Measurements from ENCODE around the gene ZNF384. TPM values are rescaled to one million over a fixed set of nuclear protein-coding genes. Genes with fewer than 3 reads are reported as not detected.

ZNF384 gene
- total RNA-seq, 2 experiments from 2014 or later, result 69.5 to 78.1 TPM

DNA sequence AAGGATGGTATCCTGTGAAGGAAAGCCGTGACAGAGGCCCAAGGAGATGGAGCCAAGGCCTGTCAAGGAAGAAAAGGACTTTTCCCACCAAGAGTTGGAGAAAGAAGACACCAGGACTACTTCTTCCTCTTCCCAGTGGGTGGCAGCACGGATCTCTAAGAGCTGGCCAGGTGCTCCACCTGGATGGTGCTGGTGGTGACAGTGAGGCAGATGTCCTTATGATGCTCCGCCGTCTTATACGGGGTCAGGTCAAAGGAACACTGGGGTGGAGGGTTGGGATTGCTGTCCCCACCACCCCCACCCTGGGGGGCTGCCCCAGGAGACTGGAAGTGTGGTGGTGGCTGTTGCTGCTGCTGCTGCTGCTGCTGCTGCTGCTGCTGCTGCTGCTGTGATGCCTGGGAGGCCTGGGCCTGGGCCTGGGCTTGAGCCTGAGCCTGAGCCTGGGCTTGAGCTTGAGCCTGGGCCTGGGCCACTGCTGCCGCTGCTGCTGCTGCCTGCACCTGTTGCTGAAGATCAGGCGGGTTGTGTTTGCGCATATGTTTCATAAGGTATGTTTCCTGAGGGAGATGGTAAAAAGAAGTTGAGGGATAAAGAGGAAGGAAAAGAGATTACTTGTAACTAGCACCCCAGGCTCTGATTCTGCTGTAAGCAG lies 21.5 kb downstream of the ZNF384 start:
- POLR2A ChIA-PET, result interaction anchor here (1.0 to 1.9 kb wide), 3 partner anchors 8 to 18 kb away, joined by 3 to 5 read pairs (median 3); no protein-coding TSS in a partner anchor
- Mint-ChIP-seq H3K4me1 (peaks cover 18% of the 10 kb centered on the region), H3K9me3 (peaks cover 2% of the 10 kb centered on the region), H3K36me3 (ENCODE audit: low read depth) (peaks cover 68% of the 10 kb centered on the region), H3K4me3 (no peak overlapping the region), H3K27ac (no peak overlapping the region), H3K27me3 (no peaks in the 10 kb centered on the region)
- no peak for DNase-seq
- CTCF ChIA-PET, result interaction anchor here (0.6 to 1.5 kb wide), 2 partner anchors 85 to 497 kb away, joined by 3 to 4 read pairs; partner anchors contain the start of gene MLF2

DNA sequence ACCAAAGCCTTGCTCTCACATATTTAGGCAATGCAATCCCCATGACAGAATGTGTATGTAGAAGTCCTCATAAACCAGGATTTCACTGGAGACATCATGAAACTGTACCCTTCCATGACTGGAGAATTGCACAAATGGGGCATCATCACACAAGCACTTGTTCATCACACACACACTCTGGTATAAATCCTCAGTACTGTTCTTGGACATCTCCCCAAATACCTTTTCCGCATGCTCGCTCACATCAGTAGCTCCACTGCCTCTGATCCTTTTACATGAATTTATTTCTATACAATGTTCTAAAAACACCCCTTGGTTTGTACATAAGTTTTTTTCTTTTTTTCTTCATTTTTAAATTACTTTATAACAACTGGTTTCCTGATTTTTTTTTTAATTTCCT lies 23.0 kb downstream of the ZNF384 start:
- CTCF ChIA-PET, result interaction anchor here (1.5 kb wide), 1 partner anchor 8 kb away, joined by 3 read pairs; no protein-coding TSS in a partner anchor
- Mint-ChIP-seq H3K27ac (no peak overlapping the region), H3K36me3 (ENCODE audit: low read depth) (peaks cover 53% of the 10 kb centered on the region), H3K4me3 (no peak overlapping the region), H3K4me1 (peaks cover 26% of the 10 kb centered on the region), H3K9me3 (peaks cover 2% of the 10 kb centered on the region), H3K27me3 (no peaks in the 10 kb centered on the region)
- no peak for DNase-seq
- POLR2A ChIA-PET, result interaction anchor here (0.9 to 1.9 kb wide), 2 partner anchors 20 to 23 kb away, joined by 3 to 5 read pairs; partner anchors contain the start of gene ZNF384

DNA sequence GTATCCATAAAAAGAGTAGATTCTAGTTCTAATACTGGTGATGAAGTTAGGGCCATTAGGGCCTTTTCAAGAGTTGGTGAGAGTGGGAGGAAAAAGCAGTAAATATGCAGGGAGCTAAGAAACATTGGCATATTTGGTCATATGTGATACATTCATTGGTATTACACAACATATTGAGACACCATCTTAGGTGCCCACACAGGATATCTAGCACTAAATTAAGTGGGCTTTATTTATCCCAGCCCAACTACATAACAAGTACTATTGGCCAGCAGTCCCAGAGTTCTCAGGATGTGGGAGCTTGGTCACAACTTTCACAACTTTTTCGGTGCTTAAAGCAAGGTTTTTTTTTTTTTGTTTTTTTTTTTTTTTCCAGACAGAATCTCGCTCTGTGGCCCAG lies 24.3 kb downstream of the ZNF384 start:
- Mint-ChIP-seq H3K9me3 (peaks cover 2% of the 10 kb centered on the region), H3K27ac (no peak overlapping the region), H3K27me3 (no peaks in the 10 kb centered on the region), H3K4me3 (no peak overlapping the region), H3K4me1 (peaks cover 29% of the 10 kb centered on the region), H3K36me3 (ENCODE audit: low read depth) (peaks cover 43% of the 10 kb centered on the region)
- POLR2A ChIA-PET, result interaction anchor here (0.6 to 3.1 kb wide), 7 partner anchors 9 to 125 kb away, joined by 3 to 36 read pairs (median 3); partner anchors contain the start of genes COPS7A, NOP2 and ZNF384
- CTCF ChIA-PET, result interaction anchor here (0.6 to 2.2 kb wide), 5 partner anchors 10 to 59 kb away, joined by 3 to 12 read pairs (median 4); partner anchors contain the start of gene COPS7A
- DNase-seq, result no peak

- H3K9me3 Mint-ChIP-seq, result peaks cover 2% of the 10 kb centered on the region
- POLR2A ChIA-PET, result interaction anchor here (1.0 to 3.1 kb wide), 5 partner anchors 26 to 95 kb away, joined by 5 to 36 read pairs (median 7); partner anchors contain the start of genes COPS7A, NOP2 and ZNF384
- H3K27me3 Mint-ChIP-seq, result no peaks in the 10 kb centered on the region
- H3K27ac Mint-ChIP-seq, result peak within 1 kb of the TSS; percentile 86
- peak within 1 kb of the TSS; percentile 96 for H3K4me3 Mint-ChIP-seq
- peak; percentile 98 for DNase-seq
- peaks cover 30% of the 10 kb centered on the region for H3K4me1 Mint-ChIP-seq
- peaks cover 33% of the 10 kb centered on the region for H3K36me3 Mint-ChIP-seq (ENCODE audit: low read depth)
- CTCF ChIA-PET, result interaction anchor here (0.7 to 2.2 kb wide), 4 partner anchors 21 to 61 kb away, joined by 4 to 12 read pairs (median 6); partner anchors contain the start of genes COPS7A and ZNF384
Observed at GRCh38 chr12:6662906-6663742, 26.1 kb downstream of the ZNF384 start, which contains the start of gene ING4. Gene ING4 (minus strand): TSS chr12:6663119. CDS start chr12:6663101, 18 bp downstream.

- no peak for DNase-seq
- peak overlapping the region; percentile 86 for H3K27ac Mint-ChIP-seq
- peak overlapping the region; percentile 96 for H3K4me3 Mint-ChIP-seq
- CTCF ChIA-PET, result interaction anchor here (1.5 kb wide), 1 partner anchor 42 kb away, joined by 6 read pairs; no protein-coding TSS in a partner anchor
- H3K4me1 Mint-ChIP-seq, result peaks cover 30% of the 10 kb centered on the region
- H3K27me3 Mint-ChIP-seq, result no peaks in the 10 kb centered on the region
- peaks cover 29% of the 10 kb centered on the region for H3K36me3 Mint-ChIP-seq (ENCODE audit: low read depth)
- POLR2A ChIA-PET, result no interaction called here
- peaks cover 2% of the 10 kb centered on the region for H3K9me3 Mint-ChIP-seq
Observed at GRCh38 chr12:6662602-6662905, 26.6 kb downstream of the ZNF384 start.

DNA sequence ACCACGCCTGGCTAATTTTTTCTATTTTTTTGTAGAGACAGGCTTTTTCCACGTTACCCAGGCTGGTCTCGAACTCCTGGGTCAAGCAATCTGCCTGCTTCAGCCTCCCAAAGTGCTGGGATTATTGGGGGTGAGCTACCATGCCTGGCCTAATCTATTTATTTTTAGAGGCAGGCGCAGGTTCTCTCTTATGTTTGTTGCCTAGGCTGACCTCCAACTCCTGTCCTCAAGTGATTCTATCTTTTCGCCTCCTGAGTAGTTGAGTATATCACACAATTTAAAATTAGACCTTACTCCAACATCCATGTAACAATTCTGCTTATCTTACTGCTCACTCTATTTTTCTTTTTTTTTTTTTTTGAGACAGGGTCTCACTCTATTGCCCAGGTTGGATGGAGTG lies 35.2 kb downstream of the ZNF384 start:
- Mint-ChIP-seq H3K27me3 (no peaks in the 10 kb centered on the region), H3K36me3 (ENCODE audit: low read depth) (peaks cover 36% of the 10 kb centered on the region), H3K4me1 (no peaks in the 10 kb centered on the region), H3K27ac (no peak overlapping the region), H3K4me3 (no peak overlapping the region), H3K9me3 (no peaks in the 10 kb centered on the region)
- no peak for DNase-seq
- ChIA-PET CTCF (no interaction called here), POLR2A (no interaction called here)

- POLR2A ChIA-PET, result no interaction called here
- Mint-ChIP-seq H3K9me3 (no peaks in the 10 kb centered on the region), H3K36me3 (ENCODE audit: low read depth) (peaks cover 33% of the 10 kb centered on the region), H3K27me3 (no peaks in the 10 kb centered on the region), H3K4me3 (no peak overlapping the region), H3K4me1 (no peaks in the 10 kb centered on the region), H3K27ac (no peak overlapping the region)
- CTCF ChIA-PET, result no interaction called here
- DNase-seq, result no peak
Observed at GRCh38 chr12:6653342-6653741, 35.8 kb downstream of the ZNF384 start.

DNA sequence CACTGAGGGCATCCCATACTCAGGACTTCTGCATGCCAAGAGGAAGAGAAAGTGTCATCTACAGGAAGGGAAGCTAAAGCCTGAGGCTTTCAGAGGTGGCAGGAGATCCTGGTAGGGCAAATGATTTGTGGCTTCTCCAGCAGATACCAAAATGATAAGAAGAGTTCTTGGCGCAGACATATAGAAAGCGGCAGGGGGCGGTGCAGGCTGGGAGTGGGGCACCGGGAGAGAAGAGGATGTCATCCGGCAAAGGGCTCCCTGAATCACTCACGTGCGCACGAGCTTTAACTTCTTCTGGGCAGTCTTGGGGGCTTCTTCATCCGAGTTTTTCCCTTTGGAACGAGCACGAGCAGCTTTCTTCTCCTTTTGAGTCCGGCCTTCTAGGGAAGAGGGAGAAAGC lies 36.8 kb downstream of the ZNF384 start:
- peak overlapping the region; percentile 7 for H3K27ac Mint-ChIP-seq
- ChIA-PET POLR2A (no interaction called here), CTCF (interaction anchor here (0.6 to 0.7 kb wide), 2 partner anchors 32 to 36 kb away, joined by 4 read pairs; no protein-coding TSS in a partner anchor)
- H3K9me3 Mint-ChIP-seq, result no peaks in the 10 kb centered on the region
- H3K36me3 Mint-ChIP-seq (ENCODE audit: low read depth), result peaks cover 35% of the 10 kb centered on the region
- DNase-seq, result no peak
- no peak overlapping the region for H3K4me3 Mint-ChIP-seq
- H3K27me3 Mint-ChIP-seq, result no peaks in the 10 kb centered on the region
- no peaks in the 10 kb centered on the region for H3K4me1 Mint-ChIP-seq

DNA sequence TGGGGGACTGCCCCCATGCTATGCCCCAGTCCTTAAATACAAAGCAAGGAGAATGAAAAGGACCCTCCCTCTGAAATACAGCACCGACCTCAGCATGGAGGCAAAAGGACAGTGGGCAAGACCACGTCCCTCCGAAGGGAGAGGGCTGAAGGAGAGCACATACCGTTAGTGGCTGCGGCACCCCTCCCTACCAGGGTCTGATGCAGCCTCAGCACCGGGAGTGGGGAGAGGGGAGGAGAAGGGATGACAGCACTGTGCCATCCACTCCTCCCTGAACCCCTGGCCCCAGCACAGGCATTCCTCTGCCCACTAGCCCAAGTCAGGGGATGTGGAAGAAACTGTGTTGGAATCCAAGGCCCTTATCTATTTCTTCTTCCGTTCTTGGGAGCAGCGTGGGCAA lies 38.3 kb downstream of the ZNF384 start:
- H3K27me3 Mint-ChIP-seq, result peaks cover 2% of the 10 kb centered on the region
- CTCF ChIA-PET, result no interaction called here

DNA sequence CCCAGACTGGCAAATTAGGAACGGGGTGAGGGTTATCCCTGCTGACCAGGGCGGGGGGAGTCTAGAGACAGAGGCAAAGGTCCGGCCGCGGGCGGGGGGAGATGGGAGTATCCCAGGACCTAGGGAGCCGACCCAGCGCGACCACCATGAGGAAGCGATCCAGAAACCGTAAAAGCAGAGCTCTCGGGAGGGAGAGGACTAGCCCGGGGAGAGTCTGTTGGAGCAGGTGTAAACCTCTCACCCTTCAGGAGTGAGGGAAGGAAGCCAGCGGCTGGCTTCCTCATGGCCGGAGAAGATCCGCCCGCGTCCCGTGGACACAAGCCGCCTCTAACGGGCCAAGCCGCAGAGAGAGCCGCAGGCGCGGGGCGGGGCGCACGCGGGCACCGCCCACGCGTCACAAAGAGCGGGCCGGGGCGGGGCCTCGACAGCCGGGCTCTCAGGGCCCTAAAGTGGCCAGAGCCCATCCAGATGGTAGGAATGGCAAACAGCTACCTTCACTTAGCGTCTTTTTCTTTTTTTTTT lies 42.0 kb downstream of the ZNF384 start, which contains the start of gene ACRBP:
TSS of gene ACRBP (minus strand) at position 350 of the 522 bp plus-strand sequence. CDS start at position 284, 66 bp downstream.
- CTCF ChIA-PET, result interaction anchor here (0.6 to 1.9 kb wide), 2 partner anchors 37 to 1351 kb away, joined by 3 to 4 read pairs; no protein-coding TSS in a partner anchor
- Mint-ChIP-seq H3K4me1 (peaks cover 12% of the 10 kb centered on the region), H3K9me3 (peaks cover 25% of the 10 kb centered on the region), H3K36me3 (ENCODE audit: low read depth) (peaks cover 39% of the 10 kb centered on the region), H3K4me3 (peak within 1 kb of the TSS; percentile 47), H3K27me3 (peaks cover 9% of the 10 kb centered on the region), H3K27ac (no peak within 1 kb of the TSS)
- POLR2A ChIA-PET, result interaction anchor here (1.0 kb wide), 1 partner anchor 14 kb away, joined by 3 read pairs; no protein-coding TSS in a partner anchor
- DNase-seq, result peak; percentile 43

More for the DNA sequence above, 38.3 kb downstream of the ZNF384 start:
- no peak for DNase-seq
- Mint-ChIP-seq H3K9me3 (no peaks in the 10 kb centered on the region), H3K4me3 (no peak overlapping the region), H3K4me1 (peaks cover 9% of the 10 kb centered on the region), H3K27ac (no peak overlapping the region), H3K36me3 (ENCODE audit: low read depth) (peaks cover 41% of the 10 kb centered on the region)
- POLR2A ChIA-PET, result no interaction called here

GRCh38 chr12:6646276-6647082 lies 42.7 kb downstream of the ZNF384 start:
- H3K27me3 Mint-ChIP-seq, result peaks cover 15% of the 10 kb centered on the region
- CTCF ChIA-PET, result interaction anchor here (1.9 kb wide), 1 partner anchor 38 kb away, joined by 4 read pairs; no protein-coding TSS in a partner anchor

GRCh38 chr12:6644903-6645302 lies 44.3 kb downstream of the ZNF384 start:
- Mint-ChIP-seq H3K4me1 (peaks cover 12% of the 10 kb centered on the region), H3K9me3 (peaks cover 29% of the 10 kb centered on the region), H3K27ac (no peak overlapping the region), H3K27me3 (peaks cover 18% of the 10 kb centered on the region), H3K4me3 (no peak overlapping the region), H3K36me3 (ENCODE audit: low read depth) (peaks cover 30% of the 10 kb centered on the region)
- POLR2A ChIA-PET, result interaction anchor here (2.2 kb wide), 1 partner anchor 13 kb away, joined by 8 read pairs; no protein-coding TSS in a partner anchor
- DNase-seq, result no peak
- CTCF ChIA-PET, result interaction anchor here (0.5 to 0.9 kb wide), 2 partner anchors 39 to 168 kb away, joined by 3 to 4 read pairs; no protein-coding TSS in a partner anchor

More at GRCh38 chr12:6646276-6647082, 42.7 kb downstream of the ZNF384 start:
- H3K27ac Mint-ChIP-seq, result no peak overlapping the region
- POLR2A ChIA-PET, result interaction anchor here (0.6 kb wide), 1 partner anchor 17 kb away, joined by 3 read pairs; no protein-coding TSS in a partner anchor
- H3K36me3 Mint-ChIP-seq (ENCODE audit: low read depth), result peaks cover 38% of the 10 kb centered on the region
- peaks cover 29% of the 10 kb centered on the region for H3K9me3 Mint-ChIP-seq
- peaks cover 12% of the 10 kb centered on the region for H3K4me1 Mint-ChIP-seq
- no peak for DNase-seq
- peak overlapping the region; percentile 47 for H3K4me3 Mint-ChIP-seq
